ENCODE results near the gene ZNF536. TPM values are rescaled to one million over a fixed set of nuclear protein-coding genes. Genes with fewer than 3 reads are reported as not detected.
"Not testable (repeated sequence)": the region's sequence is repeated elsewhere in the genome, so short reads cannot be mapped to it uniquely, and the experiment has no call there.

The ZNF536 gene
- total RNA-seq, 4 donors from 2014 or later: 0.51 to 1.0 (median 0.77) TPM

GRCh38 chr19:30481823-30482222 is 109.6 kb downstream of the ZNF536 start:
- H3K4me3 ChIP-seq (ENCODE audit: low read depth, poor library complexity, severe bottlenecking): no peak overlapping the region
- TF ChIP-seq CTCF (IDR thresholded peaks at IDR 0.05) (no peak), POLR2A (IDR thresholded peaks at IDR 0.05) (no peak)
- DNase-seq (ENCODE audit: low spot score in 2 of 2): no peak
- 91 to 92% methylated on average over 6 of the region's 6 CpGs for WGBS, 2 donors
- intact Hi-C loops (cut with DNase I; ENCODE audit: low total_unique reads): no loop called here

DNA sequence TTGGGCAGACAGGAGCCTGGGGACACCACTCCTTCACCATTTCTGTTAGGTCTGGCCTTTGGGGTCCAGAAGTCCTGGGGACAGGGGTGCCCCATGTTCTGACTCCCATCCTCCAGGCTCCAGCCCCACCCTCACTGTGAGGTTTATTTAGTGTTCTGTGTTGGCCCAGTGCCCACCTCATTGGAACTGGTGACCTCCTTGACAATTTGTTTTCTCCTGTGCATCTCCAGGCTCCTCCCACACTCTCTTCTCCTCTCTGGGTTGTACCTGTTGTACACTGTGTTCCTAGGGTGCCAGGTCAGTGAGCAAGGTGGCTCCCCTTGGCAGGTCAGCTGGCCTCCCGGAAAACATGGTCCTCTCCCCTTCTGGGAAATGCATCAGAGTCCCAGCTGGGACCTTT is 110.8 kb downstream of the ZNF536 start:
- H3K4me3 ChIP-seq (ENCODE audit: low read depth, poor library complexity, severe bottlenecking): no peak overlapping the region
- TF ChIP-seq CTCF (IDR thresholded peaks at IDR 0.05) (no peak), POLR2A (IDR thresholded peaks at IDR 0.05) (no peak)
- 73 to 80% methylated on average over 1 of the region's 1 CpG for WGBS, 2 donors
- intact Hi-C loops (cut with DNase I; ENCODE audit: low total_unique reads): no loop called here
- DNase-seq (ENCODE audit: low spot score in 2 of 2): no peak

DNA sequence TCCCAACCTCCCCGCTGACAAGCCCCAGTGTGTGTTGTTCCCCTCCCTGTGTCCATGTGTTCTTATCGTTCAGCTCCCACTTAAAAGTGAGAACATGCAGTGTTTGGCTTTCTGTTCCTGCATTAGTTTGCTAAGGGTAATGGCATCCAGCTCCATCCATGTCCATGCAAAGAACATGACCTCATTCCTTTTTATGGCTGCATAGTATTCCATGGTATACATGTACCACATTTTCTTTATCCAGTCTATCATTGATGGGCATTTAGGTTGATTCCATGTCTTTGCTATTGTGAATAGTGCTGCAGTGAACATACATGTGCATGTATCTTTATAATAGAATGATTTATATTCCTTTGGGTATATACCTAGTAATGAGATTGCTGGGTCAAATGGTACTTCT is 114.1 kb downstream of the ZNF536 start:
- DNase-seq (ENCODE audit: low spot score in 2 of 2); intact Hi-C loops (cut with DNase I; ENCODE audit: low total_unique reads); H3K4me3 ChIP-seq (ENCODE audit: low read depth, poor library complexity, severe bottlenecking): not testable (repeated sequence)
- 89 to 93% methylated on average over 2 of the region's 2 CpGs for WGBS, 2 donors

- TF ChIP-seq POLR2A (IDR thresholded peaks at IDR 0.05) (no peak), CTCF (IDR thresholded peaks at IDR 0.05) (no peak)
- no peak overlapping the region for H3K4me3 ChIP-seq (ENCODE audit: low read depth, poor library complexity, severe bottlenecking)
- intact Hi-C loops (cut with DNase I; ENCODE audit: low total_unique reads): no loop called here
- WGBS, 2 donors: 59 to 61% methylated on average over 3 of the region's 3 CpGs
- DNase-seq (ENCODE audit: low spot score in 2 of 2): no peak
Observed at GRCh38 chr19:30487178-30487577, 115.0 kb downstream of the ZNF536 start.

DNA sequence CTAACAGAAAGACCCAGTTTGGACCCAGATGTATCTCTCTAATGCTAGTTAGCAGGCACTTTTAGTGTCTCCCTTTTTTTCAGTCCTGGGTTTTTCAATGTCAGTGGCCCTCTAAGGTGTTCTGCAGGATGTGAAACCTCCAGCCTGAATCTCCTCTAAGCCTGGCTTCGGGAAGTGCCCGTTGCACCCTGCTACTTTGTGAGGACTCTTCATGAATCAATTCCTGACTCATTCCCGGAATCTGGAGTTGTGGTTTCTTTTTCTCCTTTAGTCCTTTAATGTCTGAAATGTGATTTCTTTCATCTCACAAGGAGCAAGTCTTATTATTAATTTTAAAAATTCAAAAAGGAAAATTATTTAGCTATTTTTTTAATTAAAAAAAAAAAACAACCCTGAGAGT is 116.0 kb downstream of the ZNF536 start:
- 65 to 86% methylated on average over 3 of the region's 3 CpGs for WGBS, 2 donors
- TF ChIP-seq CTCF (IDR thresholded peaks at IDR 0.05) (no peak), POLR2A (IDR thresholded peaks at IDR 0.05) (no peak)

GRCh38 chr19:30490760-30491159 is 118.6 kb downstream of the ZNF536 start:
- 85 to 91% methylated on average over 8 of the region's 8 CpGs for WGBS, 2 donors
- DNase-seq (ENCODE audit: low spot score in 2 of 2): no peak

More for the DNA sequence above, 116.0 kb downstream of the ZNF536 start:
- no peak overlapping the region for H3K4me3 ChIP-seq (ENCODE audit: low read depth, poor library complexity, severe bottlenecking)
- DNase-seq (ENCODE audit: low spot score in 2 of 2): no peak
- intact Hi-C loops (cut with DNase I; ENCODE audit: low total_unique reads): no loop called here

More at GRCh38 chr19:30490760-30491159, 118.6 kb downstream of the ZNF536 start:
- intact Hi-C loops (cut with DNase I; ENCODE audit: low total_unique reads): no loop called here
- no peak for TF ChIP-seq CTCF (IDR thresholded peaks at IDR 0.05)
- H3K4me3 ChIP-seq (ENCODE audit: low read depth, poor library complexity, severe bottlenecking): no peak overlapping the region
